Upper lobe of left lung (tissue), 4 donors: ENCODE measurements around the gene UBTD2.

ENCODE experiments used
- CTCF ChIP-seq, 6 experiments: fragments of 450-650 bp in 4 of 6; fragments of 200-600 bp in 2 of 6; sonication (generic) in 2 of 6; IDR thresholded peaks; one replicate each; pipeline ENCODE4 v1.5.1; 2016 to 2019; ENCODE audit warnings: antibody characterized with exemption in 6 of 6
- POLR2A ChIP-seq, 4 donors: fragments of 450-650 bp; IDR thresholded peaks; one replicate each; pipeline ENCODE4 v1.5.1; 2016 to 2017; ENCODE audit warnings: antibody characterized with exemption in 4 of 4, mild to moderate bottlenecking in 2 of 4
- POLR2AphosphoS5 ChIP-seq, 2 donors: sonication (generic); formaldehyde crosslinking; IDR thresholded peaks; one replicate each; pipeline ENCODE4 v1.5.1; 2017; ENCODE audit warnings: antibody characterized with exemption in 2 of 2

- no peak for TF ChIP-seq CTCF (IDR thresholded peaks at IDR 0.05)
- no peak for TF ChIP-seq POLR2AphosphoS5 (IDR thresholded peaks at IDR 0.05)
- no peak for TF ChIP-seq POLR2A (IDR thresholded peaks at IDR 0.05)
These were observed 38.5 kb downstream of the UBTD2 start for GRCh38 chr5:172245046-172245445.
